Neural cell (in vitro differentiated cells): Measurements from ENCODE around the gene AADACL2. TPM values are rescaled to one million over a fixed set of nuclear protein-coding genes. Genes with fewer than 3 reads are reported as not detected.

Experiments used
- H2AFZ ChIP-seq: fragments of 200-600, 300-800 bp; sonication (generic), shearing (Covaris generic); 2 replicates; pipeline ENCODE4 v1.6.0; 2014; ENCODE audit warnings: low read depth, mild to moderate bottlenecking, antibody characterized with exemption, low read length, moderate library complexity
- H3F3A ChIP-seq: fragments of 200-600 bp; shearing (Covaris generic); 2 replicates; pipeline ENCODE4 v1.6.1; 2016; ENCODE audit warnings: mild to moderate bottlenecking, moderate library complexity, mixed read lengths, antibody characterized with exemption, low read length; ENCODE audit not compliant: insufficient read depth, poor library complexity, severe bottlenecking
- H3K27ac ChIP-seq: fragments of 200-600, 300-800 bp; sonication (generic), shearing (Covaris generic); 2 replicates; pipeline ENCODE4 v1.5.1; 2014; ENCODE audit warnings: mild to moderate bottlenecking, low read length, moderate library complexity
- H3K27me3 ChIP-seq: fragments of 300-800, 200-600 bp; sonication (generic), shearing (Covaris generic); 2 replicates; pipeline ENCODE4 v1.6.0; 2014; ENCODE audit warnings: mild to moderate bottlenecking, low read depth, low read length, moderate library complexity; ENCODE audit not compliant: insufficient read depth
- H3K36me3 ChIP-seq: fragments of 300-800, 200-600 bp; sonication (generic), shearing (Covaris generic); 2 replicates; pipeline ENCODE4 v1.5.1; 2014; ENCODE audit warnings: mild to moderate bottlenecking, antibody characterized with exemption, low read length, moderate library complexity; ENCODE audit not compliant: insufficient read depth
- H3K4me2 ChIP-seq: fragments of 300-800, 200-600 bp; sonication (generic), shearing (Covaris generic); 2 replicates; pipeline ENCODE4 v1.6.0; 2014; ENCODE audit warnings: mild to moderate bottlenecking, low read length
- H3K4me3 ChIP-seq: fragments of 300-800, 200-600 bp; sonication (generic), shearing (Covaris generic); 2 replicates; pipeline ENCODE4 v1.5.1; 2014; ENCODE audit warnings: mild to moderate bottlenecking, low read length, moderate library complexity
- H3K79me2 ChIP-seq: fragments of 200-600 bp; shearing (Covaris generic); replicated peaks from 2 replicates; pipeline ENCODE4 v1.6.0; 2014; ENCODE audit warnings: mild to moderate bottlenecking, low read length, moderate library complexity; ENCODE audit not compliant: insufficient read depth
- H3K9ac ChIP-seq: fragments of 300-800, 200-600 bp; sonication (generic), shearing (Covaris generic); 2 replicates; pipeline ENCODE4 v1.6.1; 2016; ENCODE audit warnings: mild to moderate bottlenecking, low read length, mixed read lengths
- H3K9me2 ChIP-seq: fragments of 200-600 bp; shearing (Covaris generic); 2 replicates; pipeline ENCODE4 v1.6.1; 2016; ENCODE audit warnings: mild to moderate bottlenecking, low read length, mixed read lengths; ENCODE audit not compliant: insufficient read depth
- H3K9me3 ChIP-seq: fragments of 200-600, 300-800 bp; sonication (generic), shearing (Covaris generic); 2 replicates; pipeline ENCODE4 v1.6.1; 2016; ENCODE audit warnings: mild to moderate bottlenecking, mixed run types, low read length, moderate library complexity, mixed read lengths
- H4K20me1 ChIP-seq: fragments of 200-600 bp; shearing (Covaris generic); 2 replicates; pipeline ENCODE4 v1.6.1; 2016; ENCODE audit warnings: mild to moderate bottlenecking, mixed run types; ENCODE audit not compliant: insufficient read depth
- EP300 ChIP-seq: fragments of 450-650 bp; conservative IDR thresholded peaks from 2 replicates; pipeline ENCODE4 v1.6.1; 2014; ENCODE audit warnings: antibody characterized with exemption, mild to moderate bottlenecking, moderate library complexity; ENCODE audit not compliant: poor library complexity, severe bottlenecking
- EZH2 ChIP-seq: fragments of 200-600, 300-800 bp; shearing (Covaris generic), sonication (generic); IDR thresholded peaks from 2 replicates; pipeline ENCODE4 v1.6.1; 2014; ENCODE audit warnings: antibody characterized with exemption, low read length, borderline replicate concordance, mild to moderate bottlenecking; ENCODE audit not compliant: insufficient read depth, poor library complexity, severe bottlenecking
- MXI1 ChIP-seq: fragments of 450-650 bp; conservative IDR thresholded peaks from 2 replicates; pipeline ENCODE4 v1.6.1; 2014; ENCODE audit warnings: antibody characterized with exemption, mild to moderate bottlenecking; ENCODE audit not compliant: poor library complexity, severe bottlenecking
- POLR2AphosphoS5 ChIP-seq: IDR thresholded peaks from 2 replicates; pipeline ENCODE4 v1.6.1; 2012
- RAD21 ChIP-seq: fragments of 450-650 bp; conservative IDR thresholded peaks from 2 replicates; pipeline ENCODE4 v1.6.1; 2014; ENCODE audit warnings: antibody characterized with exemption, mild to moderate bottlenecking, moderate library complexity
- SMC3 ChIP-seq: fragments of 450-650 bp; conservative IDR thresholded peaks from 2 replicates; pipeline ENCODE4 v1.6.1; 2014; ENCODE audit warnings: antibody characterized with exemption, mild to moderate bottlenecking, moderate library complexity; ENCODE audit not compliant: poor library complexity
- TAF1 ChIP-seq: IDR thresholded peaks from 2 replicates; pipeline ENCODE4 v1.6.1; 2012; ENCODE audit warnings: low read depth
- polyA plus RNA-seq: library from polyadenylated mRNA; depleted of rRNA; stranded (reverse); fragments of >200 nt; gene quantifications from 2 replicates; pipeline ENCODE4 v1.2.3, GENCODE V29; 2014
- TF ChIP-seq, protein P1 (sequence below): IDR thresholded peaks from 2 replicates; pipeline ENCODE4 v1.6.1; 2012; ENCODE audit warnings: borderline replicate concordance
- TF ChIP-seq, protein P2 (sequence below): fragments of 450-650 bp; IDR thresholded peaks from 2 replicates; pipeline ENCODE4 v1.5.1; 2014; ENCODE audit warnings: antibody characterized with exemption, mild to moderate bottlenecking, moderate library complexity; ENCODE audit not compliant: poor library complexity, severe bottlenecking

Gene AADACL2
- polyA plus RNA-seq, 1 donor from 2014 or later = not detected

DNA sequence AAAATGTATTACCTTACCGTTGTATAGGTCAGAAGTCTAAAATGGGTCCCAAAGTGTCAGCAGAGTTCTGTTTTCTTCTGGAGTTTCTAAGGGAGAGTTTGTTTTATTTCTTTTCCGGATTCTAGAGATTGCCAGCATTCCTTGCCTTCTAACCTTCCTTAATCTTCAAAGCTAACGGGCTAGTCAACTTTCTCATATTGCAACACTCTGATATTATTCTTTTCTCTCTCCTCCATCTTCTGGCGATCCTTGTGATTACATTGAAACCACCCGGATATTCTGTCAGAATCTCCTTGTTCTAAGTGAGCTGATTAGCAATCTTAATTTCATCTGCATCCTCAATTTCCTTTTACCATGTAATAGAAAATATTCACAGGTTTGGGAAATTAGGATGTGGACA is 36.2 kb upstream of the AADACL2 start:
- no peak overlapping the region for H2AFZ ChIP-seq
- no peaks in the 10 kb centered on the region for H3K36me3 ChIP-seq
- no peak overlapping the region for H3K9ac ChIP-seq
- TF ChIP-seq TAF1 = no peak
- TF ChIP-seq, protein P1, sequence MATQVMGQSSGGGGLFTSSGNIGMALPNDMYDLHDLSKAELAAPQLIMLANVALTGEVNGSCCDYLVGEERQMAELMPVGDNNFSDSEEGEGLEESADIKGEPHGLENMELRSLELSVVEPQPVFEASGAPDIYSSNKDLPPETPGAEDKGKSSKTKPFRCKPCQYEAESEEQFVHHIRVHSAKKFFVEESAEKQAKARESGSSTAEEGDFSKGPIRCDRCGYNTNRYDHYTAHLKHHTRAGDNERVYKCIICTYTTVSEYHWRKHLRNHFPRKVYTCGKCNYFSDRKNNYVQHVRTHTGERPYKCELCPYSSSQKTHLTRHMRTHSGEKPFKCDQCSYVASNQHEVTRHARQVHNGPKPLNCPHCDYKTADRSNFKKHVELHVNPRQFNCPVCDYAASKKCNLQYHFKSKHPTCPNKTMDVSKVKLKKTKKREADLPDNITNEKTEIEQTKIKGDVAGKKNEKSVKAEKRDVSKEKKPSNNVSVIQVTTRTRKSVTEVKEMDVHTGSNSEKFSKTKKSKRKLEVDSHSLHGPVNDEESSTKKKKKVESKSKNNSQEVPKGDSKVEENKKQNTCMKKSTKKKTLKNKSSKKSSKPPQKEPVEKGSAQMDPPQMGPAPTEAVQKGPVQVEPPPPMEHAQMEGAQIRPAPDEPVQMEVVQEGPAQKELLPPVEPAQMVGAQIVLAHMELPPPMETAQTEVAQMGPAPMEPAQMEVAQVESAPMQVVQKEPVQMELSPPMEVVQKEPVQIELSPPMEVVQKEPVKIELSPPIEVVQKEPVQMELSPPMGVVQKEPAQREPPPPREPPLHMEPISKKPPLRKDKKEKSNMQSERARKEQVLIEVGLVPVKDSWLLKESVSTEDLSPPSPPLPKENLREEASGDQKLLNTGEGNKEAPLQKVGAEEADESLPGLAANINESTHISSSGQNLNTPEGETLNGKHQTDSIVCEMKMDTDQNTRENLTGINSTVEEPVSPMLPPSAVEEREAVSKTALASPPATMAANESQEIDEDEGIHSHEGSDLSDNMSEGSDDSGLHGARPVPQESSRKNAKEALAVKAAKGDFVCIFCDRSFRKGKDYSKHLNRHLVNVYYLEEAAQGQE = no peak
- no peak for TF ChIP-seq EZH2
- TF ChIP-seq POLR2AphosphoS5 = no peak
- no peak for TF ChIP-seq MXI1
- TF ChIP-seq, protein P2, sequence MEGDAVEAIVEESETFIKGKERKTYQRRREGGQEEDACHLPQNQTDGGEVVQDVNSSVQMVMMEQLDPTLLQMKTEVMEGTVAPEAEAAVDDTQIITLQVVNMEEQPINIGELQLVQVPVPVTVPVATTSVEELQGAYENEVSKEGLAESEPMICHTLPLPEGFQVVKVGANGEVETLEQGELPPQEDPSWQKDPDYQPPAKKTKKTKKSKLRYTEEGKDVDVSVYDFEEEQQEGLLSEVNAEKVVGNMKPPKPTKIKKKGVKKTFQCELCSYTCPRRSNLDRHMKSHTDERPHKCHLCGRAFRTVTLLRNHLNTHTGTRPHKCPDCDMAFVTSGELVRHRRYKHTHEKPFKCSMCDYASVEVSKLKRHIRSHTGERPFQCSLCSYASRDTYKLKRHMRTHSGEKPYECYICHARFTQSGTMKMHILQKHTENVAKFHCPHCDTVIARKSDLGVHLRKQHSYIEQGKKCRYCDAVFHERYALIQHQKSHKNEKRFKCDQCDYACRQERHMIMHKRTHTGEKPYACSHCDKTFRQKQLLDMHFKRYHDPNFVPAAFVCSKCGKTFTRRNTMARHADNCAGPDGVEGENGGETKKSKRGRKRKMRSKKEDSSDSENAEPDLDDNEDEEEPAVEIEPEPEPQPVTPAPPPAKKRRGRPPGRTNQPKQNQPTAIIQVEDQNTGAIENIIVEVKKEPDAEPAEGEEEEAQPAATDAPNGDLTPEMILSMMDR = no peak
- TF ChIP-seq RAD21 = no peak
- TF ChIP-seq SMC3 = no peak
- no peak for TF ChIP-seq EP300
- no peaks in the 10 kb centered on the region for H3K9me2 ChIP-seq
- H3K27me3 ChIP-seq = no peaks in the 10 kb centered on the region
- H3K79me2 ChIP-seq = no peaks in the 10 kb centered on the region
- H3K27ac ChIP-seq = no peak overlapping the region
- H3K9me3 ChIP-seq = no peaks in the 10 kb centered on the region
- H3K4me3 ChIP-seq = no peak overlapping the region
- no peaks in the 10 kb centered on the region for H3F3A ChIP-seq
- H4K20me1 ChIP-seq = no peaks in the 10 kb centered on the region
- no peak overlapping the region for H3K4me2 ChIP-seq

DNA sequence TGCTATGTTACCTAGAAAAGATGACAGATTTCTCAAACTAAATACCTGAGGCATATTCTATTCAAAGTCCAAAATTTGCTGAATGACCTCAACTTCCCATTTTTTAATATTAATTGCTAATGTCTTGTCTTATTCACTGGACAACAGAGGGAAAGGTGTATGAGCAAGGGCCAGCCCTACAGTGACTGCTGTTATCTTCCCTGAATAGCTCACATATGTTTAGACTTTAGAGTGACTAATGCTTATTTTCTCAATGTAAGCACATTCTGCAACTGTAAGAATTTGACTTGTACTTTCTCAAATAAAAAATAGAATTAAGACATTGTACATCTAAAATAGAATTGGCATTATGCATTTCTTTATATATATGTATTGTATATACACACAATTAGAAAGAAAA is 26.5 kb upstream of the AADACL2 start:
- Histone ChIP-seq H2AFZ (no peak overlapping the region), H4K20me1 (no peaks in the 10 kb centered on the region), H3F3A (no peaks in the 10 kb centered on the region), H3K79me2 (no peaks in the 10 kb centered on the region), H3K27ac (no peak overlapping the region), H3K4me2 (no peak overlapping the region), H3K27me3 (no peaks in the 10 kb centered on the region), H3K4me3 (no peak overlapping the region), H3K9me3 (no peaks in the 10 kb centered on the region), H3K36me3 (no peaks in the 10 kb centered on the region), H3K9ac (no peak overlapping the region), H3K9me2 (no peaks in the 10 kb centered on the region)
- TF ChIP-seq, protein P1 = no peak
- no peak for TF ChIP-seq RAD21
